GM23338 (cell line): ENCODE measurements around the gene RFX3. TPM values are rescaled to one million over a fixed set of nuclear protein-coding genes. Genes with fewer than 3 reads are reported as not detected.
A peak's percentile ranks its signal among the peaks of the same experiment; 100 is the strongest.

Source experiments
- ATAC-seq: fragments of 200-7000 bp; cut with Tn5 transposase; 3 replicates; pipeline ENCODE4 v1.9.1; 2020
- DNase-seq: peaks from one replicate; pipeline ENCODE4 v3.0.0-alpha.2; 2015; ENCODE audit warnings: low spot score
- H2AFZ ChIP-seq: fragments of 200-600 bp; sonication (generic); 2 replicates; pipeline ENCODE4 v1.8.0; 2016; ENCODE audit warnings: antibody characterized with exemption, mild to moderate bottlenecking, moderate library complexity
- H3F3A ChIP-seq: fragments of 200-600 bp; sonication (generic); replicated peaks from 2 replicates; pipeline ENCODE4 v1.8.0; 2017; ENCODE audit warnings: antibody characterized with exemption, mixed run types, low read depth
- H3K27ac ChIP-seq: fragments of 200-600 bp; sonication (generic); 2 replicates; pipeline ENCODE4 v1.6.1; 2016; ENCODE audit warnings: low read depth
- H3K27me3 ChIP-seq: fragments of 200-600 bp; sonication (generic); 2 replicates; pipeline ENCODE4 v1.8.0; 2016; ENCODE audit warnings: mild to moderate bottlenecking, mixed run types, moderate library complexity; ENCODE audit not compliant: insufficient read depth
- H3K36me3 ChIP-seq: fragments of 200-600 bp; sonication (generic); 2 replicates; pipeline ENCODE4 v1.8.0; 2016; ENCODE audit warnings: mild to moderate bottlenecking; ENCODE audit not compliant: insufficient read depth
- H3K4me1 ChIP-seq: fragments of 200-600 bp; sonication (generic); 2 replicates; pipeline ENCODE4 v1.8.0; 2016; ENCODE audit warnings: mild to moderate bottlenecking, moderate library complexity; ENCODE audit not compliant: insufficient read depth
- H3K4me2 ChIP-seq: fragments of 200-600 bp; sonication (generic); 2 replicates; pipeline ENCODE4 v1.7.1; 2017; ENCODE audit warnings: mixed run types
- H3K4me3 ChIP-seq: fragments of 200-600 bp; sonication (generic); 2 replicates; pipeline ENCODE4 v1.6.1; 2016; ENCODE audit warnings: mixed run types
- H3K79me2 ChIP-seq: fragments of 200-600 bp; sonication (generic); replicated peaks from 2 replicates; pipeline ENCODE4 v1.8.0; 2017; ENCODE audit warnings: mild to moderate bottlenecking; ENCODE audit not compliant: insufficient read depth
- H3K9me2 ChIP-seq: fragments of 200-600 bp; sonication (generic); 2 replicates; pipeline ENCODE4 v1.8.0; 2017; ENCODE audit not compliant: insufficient read depth
- H4K20me1 ChIP-seq: fragments of 200-600 bp; sonication (generic); replicated peaks from 2 replicates; pipeline ENCODE4 v1.8.0; 2017; ENCODE audit warnings: mild to moderate bottlenecking; ENCODE audit not compliant: insufficient read depth
- H3K27ac Mint-ChIP-seq: 2 replicates; pipeline ENCODE4 v1.8.0; 2020; ENCODE audit warnings: inconsistent platforms, mild to moderate bottlenecking, moderate library complexity, mixed read lengths
- H3K27me3 Mint-ChIP-seq: 3 replicates; pipeline ENCODE4 v1.8.0; 2022; ENCODE audit warnings: low read depth, mild to moderate bottlenecking, moderate library complexity, mixed read lengths, inconsistent platforms; ENCODE audit not compliant: insufficient read depth, poor library complexity
- H3K36me3 Mint-ChIP-seq: 3 replicates; pipeline ENCODE4 v1.8.0; 2021; ENCODE audit warnings: low read depth, mild to moderate bottlenecking, inconsistent platforms, moderate library complexity, mixed read lengths
- H3K4me1 Mint-ChIP-seq: 3 replicates; pipeline ENCODE4 v1.8.0; 2020; ENCODE audit warnings: mild to moderate bottlenecking, inconsistent platforms, mixed read lengths
- H3K4me3 Mint-ChIP-seq: 3 replicates; pipeline ENCODE4 v1.8.0; 2021; ENCODE audit warnings: moderate library complexity, mild to moderate bottlenecking, inconsistent platforms, mixed read lengths
- H3K9me3 Mint-ChIP-seq: 3 replicates; pipeline ENCODE4 v1.8.0; 2020; ENCODE audit warnings: moderate library complexity, mild to moderate bottlenecking, inconsistent platforms, mixed read lengths
- CTCF ChIP-seq, 2 experiments: fragments of 200-600 bp in 1 of 2; sonication (generic) in 1 of 2; conservative IDR thresholded peaks; 2 replicates each; pipeline versions ENCODE4 v1.5.1 to v1.6.1; 2016 to 2017; ENCODE audit warnings: antibody characterized with exemption in 2 of 2, low read depth in 2 of 2, mild to moderate bottlenecking in 2 of 2, moderate library complexity in 1 of 2
- EZH2phosphoT487 ChIP-seq: fragments of 200-600 bp; sonication (generic); IDR thresholded peaks from one replicate; pipeline ENCODE4 v1.8.1; 2018; ENCODE audit warnings: antibody characterized with exemption; ENCODE audit not compliant: unreplicated experiment
- NANOG ChIP-seq: IDR thresholded peaks from 2 replicates; pipeline ENCODE4 v1.6.1; 2016; ENCODE audit warnings: antibody characterized with exemption, borderline replicate concordance
- ZNF114 ChIP-seq: fragments of 250-450 bp; sonication (Bioruptor Pico); IDR thresholded peaks from 2 replicates; pipeline ENCODE4 v1.5.0; 2020; ENCODE audit warnings: mild to moderate bottlenecking, moderate library complexity
- polyA plus RNA-seq: library from polyadenylated mRNA; unstranded; fragments of >200 nt; fragmentation: Nextera tagmentation; extraction: Ambion mirVana; gene quantifications from 2 replicates; pipeline ENCODE4 v1.2.1, GENCODE V29; 2016
- total RNA-seq: library from RNA; depleted of rRNA; stranded (reverse); fragments of >200 nt; shearing (Covaris generic); gene quantifications from 2 replicates; pipeline ENCODE4 v1.2.3, GENCODE V29; 2014
- TF ChIP-seq, protein P1 (sequence below): IDR thresholded peaks from one replicate; pipeline ENCODE4 v1.6.1; 2018; ENCODE audit warnings: antibody characterized with exemption; ENCODE audit not compliant: unreplicated experiment

The RFX3 gene
- total and polyA plus RNA-seq, 2 experiments from 2014 or later: 9.8 to 22.1 TPM

- Mint-ChIP-seq H3K27me3 (peaks cover 2% of the 10 kb centered on the region), H3K36me3 (peaks cover 7% of the 10 kb centered on the region; the same call in 2 of the 3 replicates), H3K4me1 (peaks cover 21% of the 10 kb centered on the region), H3K9me3 (no peaks in the 10 kb centered on the region), H3K27ac (no peak overlapping the region; the same call in 1 of the 2 replicates), H3K4me3 (no peak overlapping the region)
- TF ChIP-seq ZNF114 (CRISPR knock-in tag) (no peak), NANOG (peak; percentile 56; the same call in 1 of the 2 replicates)
- Histone ChIP-seq H3K27ac (peak overlapping the region; percentile 21; the same call in 1 of the 2 replicates), H3K4me2 (peak overlapping the region; percentile 27), H2AFZ (no peak overlapping the region), H3K4me3 (no peak overlapping the region), H3K27me3 (no peaks in the 10 kb centered on the region), H3K79me2 (peaks cover 31% of the 10 kb centered on the region), H3K4me1 (peaks cover 17% of the 10 kb centered on the region), H3F3A (no peaks in the 10 kb centered on the region), H3K9me2 (no peaks in the 10 kb centered on the region), H4K20me1 (0 out of 2 replicates have a peak, but pooled peaks cover 3% of the 10 kb centered on the region), H3K36me3 (no peaks in the 10 kb centered on the region)
- DNase-seq (no peak), ATAC-seq (no peak)
These were observed 57.2 kb downstream of the RFX3 start for GRCh38 chr9:3468421-3469205.

GRCh38 chr9:3467593-3468219 lies 58.1 kb downstream of the RFX3 start:
- Histone ChIP-seq H3K27me3 (no peaks in the 10 kb centered on the region), H2AFZ (no peak overlapping the region), H3K4me1 (peaks cover 17% of the 10 kb centered on the region), H3K36me3 (no peaks in the 10 kb centered on the region; the same call in 1 of the 2 replicates), H3K27ac (peak overlapping the region; percentile 21; the same call in 1 of the 2 replicates), H3K4me3 (no peak overlapping the region), H3F3A (no peaks in the 10 kb centered on the region), H3K4me2 (peak overlapping the region; percentile 27), H4K20me1 (0 out of 2 replicates have a peak, but pooled peaks cover 3% of the 10 kb centered on the region), H3K9me2 (no peaks in the 10 kb centered on the region), H3K79me2 (peaks cover 39% of the 10 kb centered on the region)
- Mint-ChIP-seq H3K27me3 (peaks cover 2% of the 10 kb centered on the region), H3K4me3 (no peak overlapping the region), H3K36me3 (peaks cover 7% of the 10 kb centered on the region; the same call in 2 of the 3 replicates), H3K9me3 (no peaks in the 10 kb centered on the region), H3K4me1 (peaks cover 17% of the 10 kb centered on the region), H3K27ac (no peak overlapping the region; the same call in 1 of the 2 replicates)
- DNase-seq (peak; percentile 79), ATAC-seq (peak; percentile 98)
- TF ChIP-seq CTCF (conservative IDR thresholded peaks at IDR 0.05; ENCODE audit: low read depth in 2 of 2): peak; percentile 89 to 95
- no peak for TF ChIP-seq EZH2phosphoT487
- no peak for TF ChIP-seq NANOG
- TF ChIP-seq, protein P1, sequence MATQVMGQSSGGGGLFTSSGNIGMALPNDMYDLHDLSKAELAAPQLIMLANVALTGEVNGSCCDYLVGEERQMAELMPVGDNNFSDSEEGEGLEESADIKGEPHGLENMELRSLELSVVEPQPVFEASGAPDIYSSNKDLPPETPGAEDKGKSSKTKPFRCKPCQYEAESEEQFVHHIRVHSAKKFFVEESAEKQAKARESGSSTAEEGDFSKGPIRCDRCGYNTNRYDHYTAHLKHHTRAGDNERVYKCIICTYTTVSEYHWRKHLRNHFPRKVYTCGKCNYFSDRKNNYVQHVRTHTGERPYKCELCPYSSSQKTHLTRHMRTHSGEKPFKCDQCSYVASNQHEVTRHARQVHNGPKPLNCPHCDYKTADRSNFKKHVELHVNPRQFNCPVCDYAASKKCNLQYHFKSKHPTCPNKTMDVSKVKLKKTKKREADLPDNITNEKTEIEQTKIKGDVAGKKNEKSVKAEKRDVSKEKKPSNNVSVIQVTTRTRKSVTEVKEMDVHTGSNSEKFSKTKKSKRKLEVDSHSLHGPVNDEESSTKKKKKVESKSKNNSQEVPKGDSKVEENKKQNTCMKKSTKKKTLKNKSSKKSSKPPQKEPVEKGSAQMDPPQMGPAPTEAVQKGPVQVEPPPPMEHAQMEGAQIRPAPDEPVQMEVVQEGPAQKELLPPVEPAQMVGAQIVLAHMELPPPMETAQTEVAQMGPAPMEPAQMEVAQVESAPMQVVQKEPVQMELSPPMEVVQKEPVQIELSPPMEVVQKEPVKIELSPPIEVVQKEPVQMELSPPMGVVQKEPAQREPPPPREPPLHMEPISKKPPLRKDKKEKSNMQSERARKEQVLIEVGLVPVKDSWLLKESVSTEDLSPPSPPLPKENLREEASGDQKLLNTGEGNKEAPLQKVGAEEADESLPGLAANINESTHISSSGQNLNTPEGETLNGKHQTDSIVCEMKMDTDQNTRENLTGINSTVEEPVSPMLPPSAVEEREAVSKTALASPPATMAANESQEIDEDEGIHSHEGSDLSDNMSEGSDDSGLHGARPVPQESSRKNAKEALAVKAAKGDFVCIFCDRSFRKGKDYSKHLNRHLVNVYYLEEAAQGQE: no peak
